ENCODE results near the gene ZNF385C. TPM values are rescaled to one million over a fixed set of nuclear protein-coding genes. Genes with fewer than 3 reads are reported as not detected.

The ZNF385C gene
- total and polyA plus RNA-seq, 2 of the 13 experiments (the other 11 are each of a cell fraction or from before 2014, with no cell fraction given), result 2.3 to 6.1 TPM

DNA sequence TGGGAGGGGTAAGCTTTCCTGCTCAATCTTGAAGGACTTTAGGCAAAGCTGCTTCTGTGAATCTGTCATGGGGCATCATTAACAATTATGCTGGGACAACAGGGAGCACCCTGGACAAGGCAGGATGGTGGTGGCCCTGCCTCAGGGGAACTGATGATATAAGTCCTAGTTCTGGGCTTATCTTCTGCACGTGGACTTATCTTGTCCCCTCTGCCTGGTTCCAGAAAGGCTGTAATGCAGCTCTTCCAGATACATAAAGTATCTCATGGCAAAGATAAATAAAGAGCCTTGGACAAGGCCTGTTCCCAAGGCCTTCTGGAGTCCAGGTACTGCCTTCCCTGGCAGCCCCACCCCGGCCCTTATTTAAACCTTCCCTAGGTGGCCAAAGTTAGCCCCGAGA, 6.0 kb upstream of the ZNF385C start:
- Histone ChIP-seq H3K4me3 (replicated peaks in 1 of 3; ENCODE audit: insufficient read depth in 1 of 3, low read depth in 2 of 3, low read length in 3 of 3) (no peak overlapping the region), H3K4me2 (ENCODE audit: low read depth, low read length) (no peak overlapping the region), H3K27ac (ENCODE audit: extremely low read length, insufficient read depth, low read length) (no peak overlapping the region), H2AFZ (ENCODE audit: low read length) (no peak overlapping the region), H3K27me3 (ENCODE audit: control insufficient read depth in 1 of 2, insufficient read depth in 2 of 2, low read length in 2 of 2) (peaks cover 1 to 13% of the 10 kb centered on the region in 2 experiments; a peak in 2 of 5 replicates), H3K4me1 (ENCODE audit: insufficient read depth, low read length) (peaks cover 25% of the 10 kb centered on the region), H3K9me3 (ENCODE audit: low read length) (no peaks in the 10 kb centered on the region), H4K20me1 (ENCODE audit: insufficient read depth, low read length) (no peaks in the 10 kb centered on the region), H3K36me3 (replicated peaks in 1 of 2; ENCODE audit: control insufficient read depth in 1 of 2, insufficient read depth in 2 of 2, low read length in 2 of 2) (no peaks in the 10 kb centered on the region), H3K79me2 (ENCODE audit: insufficient read depth, low read length) (no peaks in the 10 kb centered on the region), H3K9ac (ENCODE audit: insufficient read depth, low read depth, low read length) (no peak overlapping the region)
- in situ Hi-C loops (cut with HindIII; ENCODE audit: extremely low pct_ligation_motif_present, low pct_unique_long_range_greater_than_20kb) (loop anchor here (5.0 kb wide), 1 partner anchor 37 kb away; no protein-coding TSS in a partner anchor), intact Hi-C loops (cut with micrococcal nuclease; ENCODE audit: unreplicated experiment) (no loop called here)
- TF ChIP-seq, protein P1, sequence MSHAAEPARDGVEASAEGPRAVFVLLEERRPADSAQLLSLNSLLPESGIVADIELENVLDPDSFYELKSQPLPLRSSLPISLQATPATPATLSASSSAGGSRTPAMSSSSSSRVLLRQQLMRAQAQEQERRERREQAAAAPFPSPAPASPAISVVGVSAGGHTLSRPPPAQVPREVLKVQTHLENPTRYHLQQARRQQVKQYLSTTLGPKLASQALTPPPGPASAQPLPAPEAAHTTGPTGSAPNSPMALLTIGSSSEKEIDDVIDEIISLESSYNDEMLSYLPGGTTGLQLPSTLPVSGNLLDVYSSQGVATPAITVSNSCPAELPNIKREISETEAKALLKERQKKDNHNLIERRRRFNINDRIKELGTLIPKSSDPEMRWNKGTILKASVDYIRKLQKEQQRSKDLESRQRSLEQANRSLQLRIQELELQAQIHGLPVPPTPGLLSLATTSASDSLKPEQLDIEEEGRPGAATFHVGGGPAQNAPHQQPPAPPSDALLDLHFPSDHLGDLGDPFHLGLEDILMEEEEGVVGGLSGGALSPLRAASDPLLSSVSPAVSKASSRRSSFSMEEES (CRISPR knock-in tag; IDR thresholded peaks at IDR 0.05), result no peak
- TF ChIP-seq STAG1 (CRISPR knock-in tag; IDR thresholded peaks at IDR 0.05), result no peak
- TF ChIP-seq, protein P2, sequence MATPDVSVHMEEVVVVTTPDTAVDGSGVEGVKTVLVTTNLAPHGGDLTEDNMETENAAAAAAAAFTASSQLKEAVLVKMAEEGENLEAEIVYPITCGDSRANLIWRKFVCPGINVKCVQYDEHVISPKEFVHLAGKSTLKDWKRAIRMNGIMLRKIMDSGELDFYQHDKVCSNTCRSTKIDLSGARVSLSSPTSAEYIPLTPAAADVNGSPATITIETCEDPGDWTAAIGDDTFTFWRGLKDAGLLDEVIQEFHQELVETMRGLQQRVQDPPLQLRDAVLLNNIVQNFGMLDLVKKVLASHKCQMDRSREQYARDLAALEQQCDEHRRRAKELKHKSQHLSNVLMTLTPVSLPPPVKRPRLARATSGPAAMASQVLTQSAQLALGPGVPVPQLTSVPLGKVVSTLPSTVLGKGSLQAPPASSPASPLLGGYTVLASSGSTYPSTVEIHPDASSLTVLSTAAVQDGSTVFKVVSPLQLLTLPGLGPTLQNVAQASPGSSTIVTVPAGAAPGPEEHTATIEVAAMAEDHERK (CRISPR knock-in tag; IDR thresholded peaks at IDR 0.05; ENCODE audit: low read depth), result no peak
- no peak for TF ChIP-seq PHF21A (CRISPR knock-in tag; IDR thresholded peaks at IDR 0.05)
- TF ChIP-seq, protein P3, sequence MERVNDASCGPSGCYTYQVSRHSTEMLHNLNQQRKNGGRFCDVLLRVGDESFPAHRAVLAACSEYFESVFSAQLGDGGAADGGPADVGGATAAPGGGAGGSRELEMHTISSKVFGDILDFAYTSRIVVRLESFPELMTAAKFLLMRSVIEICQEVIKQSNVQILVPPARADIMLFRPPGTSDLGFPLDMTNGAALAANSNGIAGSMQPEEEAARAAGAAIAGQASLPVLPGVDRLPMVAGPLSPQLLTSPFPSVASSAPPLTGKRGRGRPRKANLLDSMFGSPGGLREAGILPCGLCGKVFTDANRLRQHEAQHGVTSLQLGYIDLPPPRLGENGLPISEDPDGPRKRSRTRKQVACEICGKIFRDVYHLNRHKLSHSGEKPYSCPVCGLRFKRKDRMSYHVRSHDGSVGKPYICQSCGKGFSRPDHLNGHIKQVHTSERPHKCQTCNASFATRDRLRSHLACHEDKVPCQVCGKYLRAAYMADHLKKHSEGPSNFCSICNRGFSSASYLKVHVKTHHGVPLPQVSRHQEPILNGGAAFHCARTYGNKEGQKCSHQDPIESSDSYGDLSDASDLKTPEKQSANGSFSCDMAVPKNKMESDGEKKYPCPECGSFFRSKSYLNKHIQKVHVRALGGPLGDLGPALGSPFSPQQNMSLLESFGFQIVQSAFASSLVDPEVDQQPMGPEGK (CRISPR knock-in tag; IDR thresholded peaks at IDR 0.05), result no peak
- TF ChIP-seq, protein P4, sequence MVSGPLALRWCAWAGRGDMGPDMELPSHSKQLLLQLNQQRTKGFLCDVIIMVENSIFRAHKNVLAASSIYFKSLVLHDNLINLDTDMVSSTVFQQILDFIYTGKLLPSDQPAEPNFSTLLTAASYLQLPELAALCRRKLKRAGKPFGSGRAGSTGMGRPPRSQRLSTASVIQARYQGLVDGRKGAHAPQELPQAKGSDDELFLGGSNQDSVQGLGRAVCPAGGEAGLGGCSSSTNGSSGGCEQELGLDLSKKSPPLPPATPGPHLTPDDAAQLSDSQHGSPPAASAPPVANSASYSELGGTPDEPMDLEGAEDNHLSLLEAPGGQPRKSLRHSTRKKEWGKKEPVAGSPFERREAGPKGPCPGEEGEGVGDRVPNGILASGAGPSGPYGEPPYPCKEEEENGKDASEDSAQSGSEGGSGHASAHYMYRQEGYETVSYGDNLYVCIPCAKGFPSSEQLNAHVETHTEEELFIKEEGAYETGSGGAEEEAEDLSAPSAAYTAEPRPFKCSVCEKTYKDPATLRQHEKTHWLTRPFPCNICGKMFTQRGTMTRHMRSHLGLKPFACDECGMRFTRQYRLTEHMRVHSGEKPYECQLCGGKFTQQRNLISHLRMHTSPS (CRISPR knock-in tag; IDR thresholded peaks at IDR 0.05; ENCODE audit: low read depth), result no peak
- no peak for TF ChIP-seq ZNF138 (CRISPR knock-in tag; IDR thresholded peaks at IDR 0.05; ENCODE audit: low read depth)
- TF ChIP-seq ZFP90 (CRISPR knock-in tag; IDR thresholded peaks at IDR 0.05; ENCODE audit: borderline replicate concordance), result no peak
- TF ChIP-seq ZBTB20 (CRISPR knock-in tag; IDR thresholded peaks at IDR 0.05; ENCODE audit: borderline replicate concordance, low read depth), result no peak
- no peak for TF ChIP-seq NONO (IDR thresholded peaks at IDR 0.05)
- TF ChIP-seq NONO (CRISPR knock-in tag; conservative IDR thresholded peaks at IDR 0.05), result no peak
- ChIA-PET POLR2A (interaction anchor here (1.1 kb wide), 1 partner anchor 137 kb away, joined by 3 read pairs; no protein-coding TSS in a partner anchor), CTCF (ENCODE audit: low intra/inter-chr PET ratio, low total read pairs) (interaction anchor here (1.4 kb wide), 1 partner anchor 13 kb away, joined by 5 read pairs; no protein-coding TSS in a partner anchor)
- FAIRE-seq, result no peak
- DNase-seq (ENCODE audit: low spot score), result no peak
- no peak for ATAC-seq
- BruUV-seq (replicated peaks), result no TSS peak
- WGBS (ENCODE audit: low lambda C conversion rate), result 33% methylated on average over 1 of the region's 3 CpGs
